A673 (cell line): Measurements from ENCODE around the gene P3H3.

Source experiments
- EZH2 ChIP-seq: fragments of 200-600 bp; sonication (generic); IDR thresholded peaks from 2 replicates; pipeline ENCODE4 v1.6.1; 2017; ENCODE audit warnings: borderline replicate concordance, low read depth, mild to moderate bottlenecking, mixed read lengths, antibody characterized with exemption, low read length; ENCODE audit not compliant: poor library complexity, severe bottlenecking
- TF ChIP-seq, protein P1 (sequence below): fragments of 300-800, 200-600 bp; sonication (generic); conservative IDR thresholded peaks from 2 replicates; pipeline ENCODE4 v1.5.1; 2017; ENCODE audit warnings: low read depth, mild to moderate bottlenecking, antibody characterized with exemption, low read length, moderate library complexity, mixed read lengths

DNA sequence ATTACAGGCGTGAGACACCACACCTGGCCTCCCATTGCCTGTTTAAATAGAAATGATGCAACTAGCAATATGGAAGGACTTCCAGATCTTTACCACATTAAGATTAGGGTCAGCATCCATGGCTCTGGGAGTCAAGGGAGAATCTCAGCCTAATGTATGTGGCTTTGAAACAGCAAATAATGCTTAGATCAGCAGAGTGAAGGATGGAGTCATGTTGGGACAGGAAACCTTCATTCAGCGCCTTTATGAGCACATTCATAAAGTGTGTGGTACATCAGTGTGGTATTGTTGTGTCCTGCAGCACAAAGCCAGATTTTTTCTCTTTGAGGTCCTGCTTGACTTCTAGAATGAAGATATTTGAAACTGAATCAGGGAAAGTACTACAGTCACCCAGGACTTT lies 60.2 kb downstream of the P3H3 start:
- TF ChIP-seq, protein P1, sequence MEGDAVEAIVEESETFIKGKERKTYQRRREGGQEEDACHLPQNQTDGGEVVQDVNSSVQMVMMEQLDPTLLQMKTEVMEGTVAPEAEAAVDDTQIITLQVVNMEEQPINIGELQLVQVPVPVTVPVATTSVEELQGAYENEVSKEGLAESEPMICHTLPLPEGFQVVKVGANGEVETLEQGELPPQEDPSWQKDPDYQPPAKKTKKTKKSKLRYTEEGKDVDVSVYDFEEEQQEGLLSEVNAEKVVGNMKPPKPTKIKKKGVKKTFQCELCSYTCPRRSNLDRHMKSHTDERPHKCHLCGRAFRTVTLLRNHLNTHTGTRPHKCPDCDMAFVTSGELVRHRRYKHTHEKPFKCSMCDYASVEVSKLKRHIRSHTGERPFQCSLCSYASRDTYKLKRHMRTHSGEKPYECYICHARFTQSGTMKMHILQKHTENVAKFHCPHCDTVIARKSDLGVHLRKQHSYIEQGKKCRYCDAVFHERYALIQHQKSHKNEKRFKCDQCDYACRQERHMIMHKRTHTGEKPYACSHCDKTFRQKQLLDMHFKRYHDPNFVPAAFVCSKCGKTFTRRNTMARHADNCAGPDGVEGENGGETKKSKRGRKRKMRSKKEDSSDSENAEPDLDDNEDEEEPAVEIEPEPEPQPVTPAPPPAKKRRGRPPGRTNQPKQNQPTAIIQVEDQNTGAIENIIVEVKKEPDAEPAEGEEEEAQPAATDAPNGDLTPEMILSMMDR: no peak
- no peak for TF ChIP-seq EZH2
